OCI-LY1 (cell line): ENCODE data around the gene PDZD11.

ENCODE experiments used
- CTCF ChIP-seq: fragments of 200-600 bp; sonication (generic), shearing (Covaris generic); IDR thresholded peaks from 2 replicates; pipeline ENCODE4 v1.5.1; 2017; ENCODE audit warnings: mild to moderate bottlenecking, antibody characterized with exemption, low read length, moderate library complexity, mixed read lengths
- EZH2 ChIP-seq: fragments of 200-600 bp; sonication (generic), shearing (Covaris generic); IDR thresholded peaks from 2 replicates; pipeline ENCODE4 v1.8.0; 2017; ENCODE audit warnings: borderline replicate concordance, mixed run types, mild to moderate bottlenecking, antibody characterized with exemption, low read length, moderate library complexity, mixed read lengths

- no peak for TF ChIP-seq CTCF
- no peak for TF ChIP-seq EZH2
These were observed 49.0 kb downstream of the PDZD11 start for GRCh38 chrX:70240751-70241150.
